Stimulated activated CD8-positive, alpha-beta memory T cell treated with anti-CD3 and anti-CD28 coated beads, Interleukin-4, amount 100 ng/mL, for 24 hours (primary cell): Measurements from ENCODE around the gene KCNJ16.

Experiments
- DNase-seq: peaks from one replicate; pipeline ENCODE4 v3.0.0-alpha.2; 2020; ENCODE audit warnings: low read depth

Gene KCNJ16

DNA sequence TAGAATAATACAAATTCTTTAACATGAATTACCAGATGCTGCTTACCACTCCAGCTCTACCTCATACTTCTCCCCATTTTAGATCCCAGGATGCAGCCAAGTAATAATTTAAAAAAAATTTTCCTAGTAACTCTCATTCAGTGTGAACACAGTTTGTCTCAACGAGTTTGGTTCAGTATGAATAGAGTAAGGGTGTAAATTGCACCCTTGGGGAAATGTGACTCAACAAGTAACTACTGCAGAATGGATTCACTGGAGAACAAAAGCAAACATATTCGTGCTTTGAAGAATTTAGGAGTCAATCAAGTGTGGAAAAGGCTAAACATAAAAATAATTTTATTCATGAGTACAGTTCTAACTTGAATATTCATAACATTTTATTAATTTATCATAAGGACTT, 23.0 kb downstream of the KCNJ16 start:
- DNase-seq = no peak

- no peak for DNase-seq
Measured at GRCh38 chr17:70099294-70099693, 24.3 kb downstream of the KCNJ16 start.

DNA sequence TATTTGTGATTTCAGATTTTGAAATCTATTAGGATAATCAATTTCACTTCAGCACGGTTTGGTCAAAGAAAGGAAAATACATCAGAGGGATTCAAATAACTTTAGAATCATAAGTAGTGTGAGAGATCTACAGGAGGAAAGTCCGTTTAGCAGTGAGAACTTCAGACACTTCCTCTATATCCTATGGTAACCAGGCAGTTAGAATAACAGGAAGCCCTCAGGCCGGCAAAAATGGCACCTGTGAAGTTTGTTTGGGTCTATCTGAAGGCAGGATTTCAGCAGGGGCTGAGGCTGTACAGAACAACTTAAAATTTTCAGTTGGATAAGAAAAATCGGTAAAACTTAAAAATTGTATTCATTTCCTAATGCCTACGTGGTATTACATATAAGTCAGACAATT, 24.9 kb downstream of the KCNJ16 start:
- no peak for DNase-seq

DNA sequence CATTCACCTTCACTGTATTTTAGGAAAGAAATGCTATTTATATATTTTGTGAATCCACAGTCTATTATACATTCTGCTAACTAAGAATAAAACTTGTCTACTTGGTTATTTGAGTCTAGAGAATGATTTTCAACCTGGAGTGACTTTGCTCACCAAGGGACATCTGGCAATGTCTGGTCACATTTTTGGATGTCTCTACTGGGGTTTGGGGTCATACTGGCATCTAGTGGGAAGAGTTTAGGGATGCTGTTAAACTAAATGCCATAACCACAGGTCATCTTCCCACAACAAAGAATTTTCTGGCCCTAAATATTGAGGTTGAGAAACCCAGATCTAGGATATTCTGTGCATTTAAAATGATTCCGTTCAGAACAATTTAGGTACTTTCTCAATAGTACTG, 26.0 kb downstream of the KCNJ16 start:
- DNase-seq = no peak

GRCh38 chr17:70102531-70102930, 27.5 kb downstream of the KCNJ16 start:
- DNase-seq = no peak

- DNase-seq = no peak
Measured at GRCh38 chr17:70104791-70105523, 29.9 kb downstream of the KCNJ16 start.

DNA sequence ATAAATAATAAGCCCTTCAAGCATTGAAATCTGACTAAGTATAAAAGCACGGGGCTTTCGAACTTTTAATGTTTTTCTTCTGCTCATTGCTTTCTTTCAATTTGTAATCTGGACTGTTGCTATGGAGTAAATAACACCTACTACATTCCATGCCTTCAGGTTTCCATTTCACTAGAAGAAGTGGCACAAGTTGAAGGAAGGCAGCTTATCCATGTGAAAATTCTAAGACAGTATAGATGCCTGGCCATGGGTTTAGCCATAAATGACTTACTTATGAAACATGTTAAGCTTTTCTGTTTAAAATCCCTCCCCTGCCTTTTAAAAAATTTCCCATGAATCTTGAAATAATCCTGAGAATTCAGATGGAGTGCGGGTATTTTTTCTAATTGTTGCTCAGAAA, 30.6 kb downstream of the KCNJ16 start:
- no peak for DNase-seq

- DNase-seq = no peak
Measured at GRCh38 chr17:70106551-70106950, 31.5 kb downstream of the KCNJ16 start.

DNA sequence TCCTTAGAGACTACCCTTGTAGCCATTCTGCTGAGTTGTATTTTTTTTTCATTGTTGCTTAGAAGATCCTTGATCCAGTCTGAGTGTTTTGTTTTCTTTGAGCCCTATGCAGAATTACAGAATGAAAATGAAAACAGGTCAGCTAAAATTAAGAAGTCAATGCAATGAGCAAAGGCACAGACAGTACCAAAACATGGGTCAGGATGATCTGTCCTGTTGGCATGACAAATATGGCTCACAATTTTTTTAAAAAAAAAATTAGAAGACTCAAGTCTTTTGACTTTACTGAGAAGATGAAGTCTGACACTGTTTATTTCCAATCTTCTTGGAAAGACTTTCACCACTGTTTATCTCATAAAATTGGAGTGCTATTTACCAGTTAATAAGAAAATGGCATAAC, 32.4 kb downstream of the KCNJ16 start:
- no peak for DNase-seq

GRCh38 chr17:70107904-70108565, 33.0 kb downstream of the KCNJ16 start:
- no peak for DNase-seq

DNA sequence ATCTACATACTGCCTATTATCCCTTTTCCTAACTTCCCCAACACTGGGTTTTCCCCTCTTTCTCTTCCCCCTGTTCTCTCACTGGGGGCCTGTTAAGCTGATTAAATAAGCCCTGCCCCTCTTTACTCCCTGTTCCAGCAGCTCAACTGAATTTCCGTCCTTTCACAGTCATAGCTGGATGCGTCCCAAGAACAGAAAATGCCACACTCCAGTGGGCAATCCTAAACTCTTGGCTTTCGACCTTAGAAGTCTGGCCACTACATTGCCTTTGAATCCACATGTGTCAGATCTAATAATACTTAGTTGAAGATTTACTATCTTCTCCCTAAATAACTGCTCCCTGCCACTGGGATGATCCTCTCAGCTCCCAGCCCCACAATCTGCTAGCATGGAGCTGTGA, 34.5 kb downstream of the KCNJ16 start:
- no peak for DNase-seq

DNA sequence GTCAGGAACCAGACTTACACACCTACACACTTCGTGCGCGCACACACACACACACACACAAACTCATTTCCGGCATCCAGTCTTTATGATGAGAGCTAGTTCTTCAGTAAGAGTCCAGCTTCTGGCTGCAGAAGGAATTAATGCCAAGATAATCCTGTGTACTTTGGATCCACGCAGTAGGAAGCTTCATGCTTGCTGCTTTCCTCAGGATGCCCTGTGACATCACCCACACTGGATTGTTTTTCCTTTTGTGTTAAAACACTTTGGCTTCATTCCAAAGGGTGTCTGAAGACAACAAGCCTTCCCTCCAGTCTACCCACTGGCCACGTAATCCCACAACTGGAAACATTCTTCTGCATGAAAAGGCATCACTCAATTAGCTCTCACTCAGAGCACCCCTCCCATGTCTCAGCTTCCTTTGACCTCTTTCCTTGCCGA, 35.4 kb downstream of the KCNJ16 start:
- no peak for DNase-seq

DNA sequence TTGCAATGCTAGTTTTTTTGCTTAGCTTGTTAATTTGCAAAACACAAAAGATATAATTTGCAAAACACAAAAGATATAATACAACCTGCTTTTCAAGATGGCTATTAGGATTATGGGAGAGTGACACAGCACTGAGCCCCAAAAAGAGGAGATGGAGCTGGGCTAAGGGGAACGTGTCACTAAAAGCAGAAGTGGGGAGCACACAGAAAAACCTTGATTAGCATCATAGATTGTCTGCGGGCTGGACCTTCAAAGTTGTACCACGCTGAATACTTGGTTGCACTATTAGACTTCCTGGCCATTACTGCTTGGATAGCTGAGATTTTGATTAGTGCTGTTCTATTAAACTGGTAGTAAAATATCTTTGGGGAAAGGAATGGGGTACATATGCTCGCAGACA, 36.2 kb downstream of the KCNJ16 start:
- DNase-seq = no peak

- DNase-seq = no peak
Measured at GRCh38 chr17:70114405-70114804, 39.4 kb downstream of the KCNJ16 start.

DNA sequence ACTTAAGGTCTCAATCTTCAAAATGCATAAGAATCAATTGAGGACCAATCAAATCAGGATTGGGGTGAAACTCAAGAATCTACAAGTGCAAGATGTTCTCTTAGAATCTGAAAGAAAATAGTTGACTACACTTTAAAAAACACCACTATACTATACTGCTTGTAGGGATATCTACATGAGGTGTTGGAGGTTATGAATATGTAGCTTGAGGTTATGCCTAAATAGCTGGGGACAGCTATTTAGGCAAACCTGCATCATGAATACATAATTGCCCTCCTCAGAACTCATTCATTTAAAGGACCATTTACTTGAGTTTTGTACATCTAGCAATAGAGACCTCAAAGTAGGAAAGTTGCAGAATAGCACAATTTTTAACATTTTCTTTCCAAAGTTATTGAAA, 40.1 kb downstream of the KCNJ16 start:
- no peak for DNase-seq

GRCh38 chr17:70116919-70117318, 41.9 kb downstream of the KCNJ16 start:
- no peak for DNase-seq

GRCh38 chr17:70119545-70119944, 44.5 kb downstream of the KCNJ16 start:
- DNase-seq = no peak

GRCh38 chr17:70119983-70120382, 45.0 kb downstream of the KCNJ16 start:
- no peak for DNase-seq

DNA sequence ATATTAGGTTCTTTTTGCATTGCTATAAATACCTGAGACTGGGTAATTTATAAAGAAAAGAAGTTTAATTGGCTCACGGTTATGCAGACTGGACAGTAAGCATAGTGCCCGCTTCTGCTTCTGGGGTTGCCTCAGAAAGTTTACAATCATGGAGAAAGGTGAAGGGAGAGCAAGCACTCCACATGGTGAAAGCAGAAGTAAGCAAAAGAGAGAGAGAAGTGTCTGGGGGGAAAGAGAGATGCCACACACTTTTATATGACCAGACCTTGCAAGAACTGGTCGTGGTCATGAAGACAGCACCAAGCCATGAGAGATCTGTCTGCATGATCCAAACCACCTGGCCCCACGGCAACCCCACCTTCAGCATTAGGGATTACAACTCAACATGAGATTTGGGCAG, 45.4 kb downstream of the KCNJ16 start:
- DNase-seq = no peak

GRCh38 chr17:70121126-70121525, 46.1 kb downstream of the KCNJ16 start:
- DNase-seq = no peak

GRCh38 chr17:70123193-70123592, 48.2 kb downstream of the KCNJ16 start:
- no peak for DNase-seq

DNA sequence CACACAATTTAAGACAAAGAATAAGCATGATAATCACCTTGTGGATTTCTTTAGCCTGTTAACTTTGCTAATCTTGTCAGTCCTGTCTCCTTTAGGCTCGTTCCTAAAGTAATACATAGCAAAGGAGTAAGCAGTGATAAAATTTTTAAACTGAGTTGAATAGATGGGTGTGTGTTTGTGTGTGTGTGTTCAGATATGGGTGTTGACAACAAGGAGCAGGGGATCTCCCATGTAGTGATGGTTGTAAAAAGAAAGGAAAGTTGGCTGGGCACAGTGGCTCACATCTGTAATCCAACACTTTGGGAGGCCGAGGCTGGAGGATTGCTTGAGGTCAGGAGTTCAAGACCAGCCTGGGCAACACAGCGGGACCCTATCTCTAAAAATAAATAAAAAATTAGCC, 49.7 kb downstream of the KCNJ16 start:
- no peak for DNase-seq

GRCh38 chr17:70127221-70127873, 52.3 kb downstream of the KCNJ16 start:
- no peak for DNase-seq
